Measurements from ENCODE around the gene MRTO4.

The MRTO4 gene

DNA sequence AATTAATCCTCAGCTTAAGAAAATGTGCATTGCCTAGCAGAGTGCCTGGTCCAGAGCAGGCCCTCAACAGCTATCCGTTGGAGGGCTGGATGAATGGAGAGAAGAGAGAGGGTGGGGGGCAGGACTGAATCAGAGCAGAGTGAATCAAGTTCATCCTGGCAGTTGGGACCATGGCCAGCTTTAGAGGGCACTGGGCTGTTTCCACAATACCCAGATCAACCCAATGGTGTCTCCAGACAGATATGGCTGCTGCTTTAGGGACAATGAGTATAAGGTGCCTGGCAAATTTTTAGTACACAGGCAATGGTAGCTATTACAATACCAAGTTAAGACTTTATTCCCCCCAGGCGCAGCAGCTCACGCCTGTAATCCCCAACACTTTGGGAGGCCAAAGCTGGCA is 17.4 kb upstream of the MRTO4 start:
- ATAC-seq (ENCODE audit: low read depth) (no peak), DNase-seq (ENCODE audit: low spot score) (no peak)
- Histone ChIP-seq H3K4me1 (ENCODE audit: insufficient read depth, poor library complexity, severe bottlenecking) (no peaks in the 10 kb centered on the region), H3K36me3 (ENCODE audit: low read depth) (peaks cover 91% of the 10 kb centered on the region), H3K9me3 (ENCODE audit: severe bottlenecking) (no peaks in the 10 kb centered on the region), H3K27ac (ENCODE audit: poor library complexity, severe bottlenecking) (no peak overlapping the region), H3K27me3 (ENCODE audit: insufficient read depth, poor library complexity, severe bottlenecking) (no peaks in the 10 kb centered on the region), H3K4me3 (ENCODE audit: severe bottlenecking) (no peak overlapping the region)
- TF ChIP-seq, protein P1, sequence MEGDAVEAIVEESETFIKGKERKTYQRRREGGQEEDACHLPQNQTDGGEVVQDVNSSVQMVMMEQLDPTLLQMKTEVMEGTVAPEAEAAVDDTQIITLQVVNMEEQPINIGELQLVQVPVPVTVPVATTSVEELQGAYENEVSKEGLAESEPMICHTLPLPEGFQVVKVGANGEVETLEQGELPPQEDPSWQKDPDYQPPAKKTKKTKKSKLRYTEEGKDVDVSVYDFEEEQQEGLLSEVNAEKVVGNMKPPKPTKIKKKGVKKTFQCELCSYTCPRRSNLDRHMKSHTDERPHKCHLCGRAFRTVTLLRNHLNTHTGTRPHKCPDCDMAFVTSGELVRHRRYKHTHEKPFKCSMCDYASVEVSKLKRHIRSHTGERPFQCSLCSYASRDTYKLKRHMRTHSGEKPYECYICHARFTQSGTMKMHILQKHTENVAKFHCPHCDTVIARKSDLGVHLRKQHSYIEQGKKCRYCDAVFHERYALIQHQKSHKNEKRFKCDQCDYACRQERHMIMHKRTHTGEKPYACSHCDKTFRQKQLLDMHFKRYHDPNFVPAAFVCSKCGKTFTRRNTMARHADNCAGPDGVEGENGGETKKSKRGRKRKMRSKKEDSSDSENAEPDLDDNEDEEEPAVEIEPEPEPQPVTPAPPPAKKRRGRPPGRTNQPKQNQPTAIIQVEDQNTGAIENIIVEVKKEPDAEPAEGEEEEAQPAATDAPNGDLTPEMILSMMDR (IDR thresholded peaks at IDR 0.05; ENCODE audit: poor library complexity, severe bottlenecking) = no peak

DNA sequence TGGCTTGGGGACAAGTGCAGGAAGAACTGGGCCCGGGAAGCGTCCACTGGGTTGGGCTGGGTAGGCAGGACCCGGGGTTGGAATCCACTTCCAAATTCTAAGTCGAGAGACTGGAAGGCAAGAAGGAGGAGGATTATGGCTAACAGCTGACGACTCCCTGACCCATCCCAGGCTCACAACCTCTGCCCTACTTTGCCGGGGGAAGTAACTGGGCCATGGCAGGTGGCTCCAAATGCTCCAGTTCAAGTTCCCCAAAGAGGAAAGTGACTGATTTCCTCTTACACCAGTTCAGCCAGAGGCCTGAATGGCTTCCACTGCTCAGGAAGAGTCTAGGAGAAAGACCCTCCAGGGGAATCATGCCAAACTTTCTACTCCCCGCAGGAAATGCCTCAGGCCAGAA is 11.7 kb upstream of the MRTO4 start:
- Histone ChIP-seq H3K27me3 (ENCODE audit: insufficient read depth, poor library complexity, severe bottlenecking) (no peaks in the 10 kb centered on the region), H3K36me3 (ENCODE audit: low read depth) (peaks cover 93% of the 10 kb centered on the region), H3K9me3 (ENCODE audit: severe bottlenecking) (no peaks in the 10 kb centered on the region), H3K4me1 (ENCODE audit: insufficient read depth, poor library complexity, severe bottlenecking) (no peaks in the 10 kb centered on the region), H3K27ac (ENCODE audit: poor library complexity, severe bottlenecking) (no peak overlapping the region), H3K4me3 (ENCODE audit: severe bottlenecking) (no peak overlapping the region)
- TF ChIP-seq, protein P1 (IDR thresholded peaks at IDR 0.05; ENCODE audit: poor library complexity, severe bottlenecking) = no peak
- no peak for DNase-seq (ENCODE audit: low spot score)
- ATAC-seq (ENCODE audit: low read depth) = no peak

- Histone ChIP-seq H3K4me1 (ENCODE audit: insufficient read depth, poor library complexity, severe bottlenecking) (no peaks in the 10 kb centered on the region), H3K27ac (ENCODE audit: poor library complexity, severe bottlenecking) (no peak overlapping the region), H3K27me3 (ENCODE audit: insufficient read depth, poor library complexity, severe bottlenecking) (no peaks in the 10 kb centered on the region), H3K9me3 (ENCODE audit: severe bottlenecking) (no peaks in the 10 kb centered on the region), H3K36me3 (ENCODE audit: low read depth) (peaks cover 88% of the 10 kb centered on the region), H3K4me3 (ENCODE audit: severe bottlenecking) (no peak overlapping the region)
- DNase-seq (ENCODE audit: low spot score) (no peak), ATAC-seq (ENCODE audit: low read depth) (peak; percentile 50; the same call in 1 of the 3 replicates)
- TF ChIP-seq, protein P1 (IDR thresholded peaks at IDR 0.05; ENCODE audit: poor library complexity, severe bottlenecking) = peak; percentile 86
Observed at GRCh38 chr1:19240673-19241538, 10.7 kb upstream of the MRTO4 start.

DNA sequence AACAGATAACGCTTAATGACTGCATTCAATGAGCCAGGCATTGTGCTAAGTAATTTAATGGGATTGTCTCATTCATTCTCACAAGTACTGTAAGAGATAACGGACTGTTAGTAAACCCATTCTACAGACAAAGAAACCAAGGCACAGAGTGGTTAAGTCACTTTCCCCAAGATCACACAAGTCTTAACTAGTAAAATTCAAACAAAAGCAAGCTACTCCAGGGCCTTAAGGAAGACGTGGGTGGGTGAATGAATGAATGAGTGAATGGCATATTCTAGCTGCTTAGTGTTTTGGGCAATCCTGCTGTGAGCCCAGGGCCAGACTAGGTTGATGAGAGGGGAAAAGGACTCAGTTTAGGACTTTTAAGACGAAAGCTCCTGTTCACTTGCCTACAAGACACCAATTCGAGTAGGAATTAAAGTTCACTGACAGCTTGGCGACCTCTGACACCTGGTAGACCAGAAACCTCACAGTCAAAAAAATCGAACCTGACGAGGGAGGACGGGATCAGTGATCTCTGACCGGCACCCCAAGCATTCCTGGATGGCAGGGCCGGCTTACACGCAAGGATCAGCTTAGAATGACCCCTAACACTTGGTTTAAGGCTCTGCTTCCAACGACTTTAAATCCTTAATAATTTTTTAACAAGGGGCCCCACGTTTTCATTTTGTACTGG is 838 bp upstream of the MRTO4 start:
- peak overlapping the region; percentile 73 for H3K27ac ChIP-seq (ENCODE audit: poor library complexity, severe bottlenecking)
- H3K9me3 ChIP-seq (ENCODE audit: severe bottlenecking) = no peaks in the 10 kb centered on the region
- H3K36me3 ChIP-seq (ENCODE audit: low read depth) = peaks cover 23% of the 10 kb centered on the region
- H3K4me3 ChIP-seq (ENCODE audit: severe bottlenecking) = peak overlapping the region; percentile 67
- no peaks in the 10 kb centered on the region for H3K27me3 ChIP-seq (ENCODE audit: insufficient read depth, poor library complexity, severe bottlenecking)
- ATAC-seq (ENCODE audit: low read depth) (no peak), DNase-seq (ENCODE audit: low spot score) (no peak)
- peaks cover 11% of the 10 kb centered on the region for H3K4me1 ChIP-seq (ENCODE audit: insufficient read depth, poor library complexity, severe bottlenecking)
- TF ChIP-seq, protein P1 (IDR thresholded peaks at IDR 0.05; ENCODE audit: poor library complexity, severe bottlenecking) = no peak
